ENCODE results near the gene ORMDL2. TPM values are rescaled to one million over a fixed set of nuclear protein-coding genes. Genes with fewer than 3 reads are reported as not detected.
"Not testable (repeated sequence)": the region's sequence is repeated elsewhere in the genome, so short reads cannot be mapped to it uniquely, and the experiment has no call there.

ORMDL2 gene
- total and polyA plus RNA-seq, 10 of the 15 experiments (the other 5 are each of a cell fraction or from before 2014, with no cell fraction given): 15.0 to 135 (median 33.9) TPM

DNA sequence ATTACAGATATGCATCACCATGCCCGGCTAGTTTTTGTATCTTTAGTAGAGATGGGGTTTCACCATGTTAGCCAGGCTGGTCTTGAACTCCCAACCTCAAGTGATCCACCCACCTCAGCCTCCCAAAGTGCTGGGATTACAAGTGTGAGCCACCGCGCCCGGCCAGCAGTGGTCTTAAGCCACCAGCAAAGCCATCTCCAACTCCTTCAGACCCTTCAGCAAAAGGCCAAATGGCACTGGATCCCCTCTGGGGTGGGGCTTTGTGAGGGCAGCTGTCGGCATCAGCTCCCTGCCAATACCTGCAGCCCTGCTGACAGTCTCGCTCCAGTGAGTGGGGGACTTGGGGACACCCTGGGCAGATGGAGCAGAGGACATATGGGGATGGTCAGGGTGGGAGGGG, 16.6 kb downstream of the ORMDL2 start:
- H3K4me2 ChIP-seq (ENCODE audit: control insufficient read depth, insufficient read depth); H3K27ac ChIP-seq (ENCODE audit: control insufficient read depth, insufficient read depth); H3K9ac ChIP-seq (ENCODE audit: control insufficient read depth, insufficient read depth, low read length); SMC1A ChIA-PET (ENCODE audit: uncharacterized antibody, unreplicated experiment); H3K36me3 ChIP-seq (ENCODE audit: control insufficient read depth in 2 of 2, insufficient read depth in 2 of 2, low read length in 1 of 2); H3K4me3 ChIP-seq; H3K4me1 ChIP-seq (ENCODE audit: control insufficient read depth, insufficient read depth, low read length); H3K27me3 ChIP-seq (replicated peaks in 1 of 2; ENCODE audit: control insufficient read depth in 2 of 2, insufficient read depth in 2 of 2, low read length in 1 of 2); FAIRE-seq; BruUV-seq (replicated peaks); H2AFZ ChIP-seq (ENCODE audit: control insufficient read depth, low read depth, low read length); H3K9me3 ChIP-seq (replicated peaks; ENCODE audit: control insufficient read depth, insufficient read depth, low read length); intact Hi-C loops (cut with micrococcal nuclease; ENCODE audit: unreplicated experiment); H4K20me1 ChIP-seq (ENCODE audit: control insufficient read depth, insufficient read depth); ATAC-seq; DNase-seq (ENCODE audit: low read depth, low spot score); RAD21 ChIA-PET (ENCODE audit: unreplicated experiment); in situ Hi-C loops (cut with MboI): not testable (repeated sequence)
- H3K79me2 ChIP-seq (ENCODE audit: control insufficient read depth, insufficient read depth, low read length): peaks cover 14% of the 10 kb centered on the region
- POLR2A ChIA-PET: interaction anchor here (1.4 kb wide), 1 partner anchor 17 kb away, joined by 3 read pairs; the partner anchor contains the start of genes ORMDL2 and SARNP
- WGBS (ENCODE audit: insufficient coverage, insufficient replicate concordance, low lambda C conversion rate, missing lambda C conversion rate): 72% methylated on average over 6 of the region's 6 CpGs
- CTCF ChIA-PET: interaction anchor here (1.4 kb wide), 1 partner anchor 10 kb away, joined by 5 read pairs; no protein-coding TSS in a partner anchor

DNA sequence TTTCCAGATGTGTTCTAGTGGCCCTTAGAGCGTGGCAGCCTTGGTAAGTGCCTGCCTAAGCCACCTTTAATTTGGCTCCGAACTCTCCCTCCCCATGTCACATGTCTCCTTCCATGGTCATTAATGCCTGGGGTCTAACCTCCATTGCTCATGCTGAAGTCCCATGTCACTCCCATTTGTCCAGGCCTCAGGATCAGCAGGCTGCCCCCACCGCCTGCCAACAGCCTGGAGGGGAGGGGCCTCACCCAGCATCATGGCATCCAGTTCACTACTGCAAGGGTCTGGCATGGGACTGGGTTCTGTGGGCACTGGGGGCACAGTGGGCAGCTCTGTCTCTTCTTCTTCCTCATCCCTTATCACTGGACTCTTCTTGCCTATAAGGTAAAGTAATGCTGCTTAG, 20.5 kb downstream of the ORMDL2 start:
- DNase-seq (ENCODE audit: low read depth, low spot score) (no peak), FAIRE-seq (no peak), ATAC-seq (no peak)
- H3K4me3 ChIP-seq: no peak overlapping the region
- H3K9me3 ChIP-seq (replicated peaks; ENCODE audit: control insufficient read depth, insufficient read depth, low read length): no peaks in the 10 kb centered on the region
- CTCF ChIA-PET: interaction anchor here (0.6 kb wide), 1 partner anchor 385 kb away, joined by 3 read pairs; no protein-coding TSS in a partner anchor
- WGBS (ENCODE audit: insufficient coverage, insufficient replicate concordance, low lambda C conversion rate, missing lambda C conversion rate): 50% methylated on average over 3 of the region's 3 CpGs
- H3K4me1 ChIP-seq (ENCODE audit: control insufficient read depth, insufficient read depth, low read length): no peaks in the 10 kb centered on the region
- intact Hi-C loops (cut with micrococcal nuclease; ENCODE audit: unreplicated experiment): no loop called here
- RAD21 ChIA-PET (ENCODE audit: unreplicated experiment): no interaction called here
- H3K27me3 ChIP-seq (replicated peaks in 1 of 2; ENCODE audit: control insufficient read depth in 2 of 2, insufficient read depth in 2 of 2, low read length in 1 of 2): no peaks in the 10 kb centered on the region; a peak in 1 of 4 replicates
- H3K36me3 ChIP-seq (ENCODE audit: control insufficient read depth in 2 of 2, insufficient read depth in 2 of 2, low read length in 1 of 2): no peaks in the 10 kb centered on the region
- no peak overlapping the region for H3K27ac ChIP-seq (ENCODE audit: control insufficient read depth, insufficient read depth)
- H3K79me2 ChIP-seq (ENCODE audit: control insufficient read depth, insufficient read depth, low read length): no peaks in the 10 kb centered on the region
- H2AFZ ChIP-seq (ENCODE audit: control insufficient read depth, low read depth, low read length): no peak overlapping the region
- POLR2A ChIA-PET: interaction anchor here (0.7 to 1.0 kb wide), 2 partner anchors 8 to 840 kb away, joined by 3 to 5 read pairs; no protein-coding TSS in a partner anchor
- SMC1A ChIA-PET (ENCODE audit: uncharacterized antibody, unreplicated experiment): no interaction called here
- H3K9ac ChIP-seq (ENCODE audit: control insufficient read depth, insufficient read depth, low read length): no peak overlapping the region
- in situ Hi-C loops (cut with MboI): no loop called here
- H4K20me1 ChIP-seq (ENCODE audit: control insufficient read depth, insufficient read depth): no peaks in the 10 kb centered on the region
- no peak overlapping the region for H3K4me2 ChIP-seq (ENCODE audit: control insufficient read depth, insufficient read depth)
- no TSS peak for BruUV-seq (replicated peaks)
- TF ChIP-seq PAX8 (IDR thresholded peaks at IDR 0.05) (no peak), TARDBP (IDR thresholded peaks at IDR 0.05; ENCODE audit: borderline replicate concordance) (no peak), ZZZ3 (IDR thresholded peaks at IDR 0.05; ENCODE audit: control insufficient read depth, insufficient read length, low read depth) (no peak), POLR2AphosphoS2 (IDR thresholded peaks at IDR 0.05; ENCODE audit: low read depth, low read length) (no peak), CBX3 (IDR thresholded peaks at IDR 0.05; ENCODE audit: borderline replicate concordance, low read depth) (no peak), MTA3 (IDR thresholded peaks at IDR 0.05; ENCODE audit: borderline replicate concordance, low read length) (no peak), FOS (IDR thresholded peaks at IDR 0.05; ENCODE audit: borderline replicate concordance, extremely low read depth, insufficient read length) (no peak), IRF4 (IDR thresholded peaks at IDR 0.05; ENCODE audit: low read depth, low read length) (no peak)
- TF ChIP-seq, protein P1, sequence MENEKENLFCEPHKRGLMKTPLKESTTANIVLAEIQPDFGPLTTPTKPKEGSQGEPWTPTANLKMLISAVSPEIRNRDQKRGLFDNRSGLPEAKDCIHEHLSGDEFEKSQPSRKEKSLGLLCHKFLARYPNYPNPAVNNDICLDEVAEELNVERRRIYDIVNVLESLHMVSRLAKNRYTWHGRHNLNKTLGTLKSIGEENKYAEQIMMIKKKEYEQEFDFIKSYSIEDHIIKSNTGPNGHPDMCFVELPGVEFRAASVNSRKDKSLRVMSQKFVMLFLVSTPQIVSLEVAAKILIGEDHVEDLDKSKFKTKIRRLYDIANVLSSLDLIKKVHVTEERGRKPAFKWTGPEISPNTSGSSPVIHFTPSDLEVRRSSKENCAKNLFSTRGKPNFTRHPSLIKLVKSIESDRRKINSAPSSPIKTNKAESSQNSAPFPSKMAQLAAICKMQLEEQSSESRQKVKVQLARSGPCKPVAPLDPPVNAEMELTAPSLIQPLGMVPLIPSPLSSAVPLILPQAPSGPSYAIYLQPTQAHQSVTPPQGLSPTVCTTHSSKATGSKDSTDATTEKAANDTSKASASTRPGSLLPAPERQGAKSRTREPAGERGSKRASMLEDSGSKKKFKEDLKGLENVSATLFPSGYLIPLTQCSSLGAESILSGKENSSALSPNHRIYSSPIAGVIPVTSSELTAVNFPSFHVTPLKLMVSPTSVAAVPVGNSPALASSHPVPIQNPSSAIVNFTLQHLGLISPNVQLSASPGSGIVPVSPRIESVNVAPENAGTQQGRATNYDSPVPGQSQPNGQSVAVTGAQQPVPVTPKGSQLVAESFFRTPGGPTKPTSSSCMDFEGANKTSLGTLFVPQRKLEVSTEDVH (IDR thresholded peaks at IDR 0.05; ENCODE audit: low read depth, partially characterized antibody): no peak
- TF ChIP-seq, protein P2, sequence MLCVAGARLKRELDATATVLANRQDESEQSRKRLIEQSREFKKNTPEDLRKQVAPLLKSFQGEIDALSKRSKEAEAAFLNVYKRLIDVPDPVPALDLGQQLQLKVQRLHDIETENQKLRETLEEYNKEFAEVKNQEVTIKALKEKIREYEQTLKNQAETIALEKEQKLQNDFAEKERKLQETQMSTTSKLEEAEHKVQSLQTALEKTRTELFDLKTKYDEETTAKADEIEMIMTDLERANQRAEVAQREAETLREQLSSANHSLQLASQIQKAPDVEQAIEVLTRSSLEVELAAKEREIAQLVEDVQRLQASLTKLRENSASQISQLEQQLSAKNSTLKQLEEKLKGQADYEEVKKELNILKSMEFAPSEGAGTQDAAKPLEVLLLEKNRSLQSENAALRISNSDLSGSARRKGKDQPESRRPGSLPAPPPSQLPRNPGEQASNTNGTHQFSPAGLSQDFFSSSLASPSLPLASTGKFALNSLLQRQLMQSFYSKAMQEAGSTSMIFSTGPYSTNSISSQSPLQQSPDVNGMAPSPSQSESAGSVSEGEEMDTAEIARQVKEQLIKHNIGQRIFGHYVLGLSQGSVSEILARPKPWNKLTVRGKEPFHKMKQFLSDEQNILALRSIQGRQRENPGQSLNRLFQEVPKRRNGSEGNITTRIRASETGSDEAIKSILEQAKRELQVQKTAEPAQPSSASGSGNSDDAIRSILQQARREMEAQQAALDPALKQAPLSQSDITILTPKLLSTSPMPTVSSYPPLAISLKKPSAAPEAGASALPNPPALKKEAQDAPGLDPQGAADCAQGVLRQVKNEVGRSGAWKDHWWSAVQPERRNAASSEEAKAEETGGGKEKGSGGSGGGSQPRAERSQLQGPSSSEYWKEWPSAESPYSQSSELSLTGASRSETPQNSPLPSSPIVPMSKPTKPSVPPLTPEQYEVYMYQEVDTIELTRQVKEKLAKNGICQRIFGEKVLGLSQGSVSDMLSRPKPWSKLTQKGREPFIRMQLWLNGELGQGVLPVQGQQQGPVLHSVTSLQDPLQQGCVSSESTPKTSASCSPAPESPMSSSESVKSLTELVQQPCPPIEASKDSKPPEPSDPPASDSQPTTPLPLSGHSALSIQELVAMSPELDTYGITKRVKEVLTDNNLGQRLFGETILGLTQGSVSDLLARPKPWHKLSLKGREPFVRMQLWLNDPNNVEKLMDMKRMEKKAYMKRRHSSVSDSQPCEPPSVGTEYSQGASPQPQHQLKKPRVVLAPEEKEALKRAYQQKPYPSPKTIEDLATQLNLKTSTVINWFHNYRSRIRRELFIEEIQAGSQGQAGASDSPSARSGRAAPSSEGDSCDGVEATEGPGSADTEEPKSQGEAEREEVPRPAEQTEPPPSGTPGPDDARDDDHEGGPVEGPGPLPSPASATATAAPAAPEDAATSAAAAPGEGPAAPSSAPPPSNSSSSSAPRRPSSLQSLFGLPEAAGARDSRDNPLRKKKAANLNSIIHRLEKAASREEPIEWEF (IDR thresholded peaks at IDR 0.05; ENCODE audit: insufficient replicate concordance, low read depth, low read length): no peak

Measured in GM12878 (cell line).